GM12878 (cell line): ENCODE results near the gene FAM117B. TPM values are rescaled to one million over a fixed set of nuclear protein-coding genes. Genes with fewer than 3 reads are reported as not detected.
"Not testable (repeated sequence)": the region's sequence is repeated elsewhere in the genome, so short reads cannot be mapped to it uniquely, and the experiment has no call there.

Experiments
- ATAC-seq: fragments of 200-7000 bp; cut with Tn5 transposase; 3 replicates; pipeline ENCODE4 v1.9.1; 2020; ENCODE audit warnings: mild to moderate bottlenecking, moderate library complexity
- BruUV-seq: library from RNA; stranded (reverse); fragments of 400-500 nt; replicated peaks from 2 replicates; lab custom pipeline; 2021; lab: Mats Ljungman, UMichigan
- CTCF ChIA-PET: fragments of 300-600 bp; sonication (Branson Sonifier 250); formaldehyde crosslinking; extraction: SDS; loops from one replicate; lab custom pipeline; 2021; ENCODE audit warnings: inconsistent platforms; lab: Yijun Ruan, JAX
- POLR2A ChIA-PET: fragments of 350-600 bp; formaldehyde crosslinking; extraction: SDS; loops from one replicate; lab custom pipeline; 2021; ENCODE audit warnings: inconsistent platforms; lab: Charles Lee
- RAD21 ChIA-PET: fragments of 300-600 bp; sonication (Branson Sonifier 250); formaldehyde crosslinking; loops from one replicate; lab custom pipeline; 2023; ENCODE audit warnings: antibody characterized with exemption; ENCODE audit not compliant: unreplicated experiment; lab: Charles Lee
- SMC1A ChIA-PET: fragments of 300-600 bp; sonication (Branson Sonifier 250); formaldehyde crosslinking; loops from one replicate; lab custom pipeline; 2023; ENCODE audit not compliant: unreplicated experiment, uncharacterized antibody; lab: Charles Lee
- DNase-seq: peaks from one replicate; pipeline ENCODE4 v3.0.0-alpha.2; 2011; ENCODE audit warnings: low read depth, low spot score
- FAIRE-seq: peaks from 3 replicates; lab custom pipeline; 2011; peaks lifted over from hg19 to GRCh38; lab: Jason Lieb, UNC
- H2AFZ ChIP-seq: 2 replicates; pipeline ENCODE4 v1.6.0; 2011; ENCODE audit warnings: low read depth, low read length, control low read depth; ENCODE audit not compliant: control insufficient read depth
- H3K27ac ChIP-seq: 2 replicates; pipeline ENCODE4 v1.5.1; 2011; ENCODE audit warnings: control low read depth; ENCODE audit not compliant: control insufficient read depth, insufficient read depth
- H3K27me3 ChIP-seq, 2 experiments: replicated peaks in 1 of 2; 2 replicates each; pipeline versions ENCODE4 v1.6.0 to v1.6.1; 2011; ENCODE audit warnings: low read length in 1 of 2; ENCODE audit not compliant: control insufficient read depth in 2 of 2, insufficient read depth in 2 of 2
- H3K36me3 ChIP-seq, 2 experiments: 2 replicates each; pipeline ENCODE4 v1.5.1; 2011; ENCODE audit warnings: low read length in 1 of 2; ENCODE audit not compliant: control insufficient read depth in 2 of 2, insufficient read depth in 2 of 2
- H3K4me1 ChIP-seq: 2 replicates; pipeline ENCODE4 v1.6.1; 2011; ENCODE audit warnings: mild to moderate bottlenecking, low read length, moderate library complexity, mixed read lengths; ENCODE audit not compliant: control insufficient read depth, insufficient read depth
- H3K4me2 ChIP-seq: 2 replicates; pipeline ENCODE4 v1.6.0; 2011; ENCODE audit warnings: control low read depth; ENCODE audit not compliant: control insufficient read depth, insufficient read depth
- H3K4me3 ChIP-seq: fragments of 200-600 bp; sonication (generic); 2 replicates; pipeline ENCODE4 v1.5.1; 2016
- H3K79me2 ChIP-seq: 2 replicates; pipeline ENCODE4 v1.6.0; 2011; ENCODE audit warnings: low read length; ENCODE audit not compliant: control insufficient read depth, insufficient read depth
- H3K9ac ChIP-seq: 2 replicates; pipeline ENCODE4 v1.8.0; 2011; ENCODE audit warnings: low read length, control low read depth, mixed read lengths; ENCODE audit not compliant: control insufficient read depth, insufficient read depth
- H3K9me3 ChIP-seq: replicated peaks from 3 replicates; pipeline ENCODE4 v1.5.1; 2011; ENCODE audit warnings: mild to moderate bottlenecking, low read length; ENCODE audit not compliant: control insufficient read depth, insufficient read depth
- H4K20me1 ChIP-seq: 2 replicates; pipeline ENCODE4 v1.6.0; 2011; ENCODE audit not compliant: control insufficient read depth, insufficient read depth
- WGBS: methylation state at CpG from one replicate; pipeline ENCODE4 v1.1.6; 2016; ENCODE audit warnings: low lambda C conversion rate; ENCODE audit not compliant: insufficient replicate concordance, insufficient coverage; ENCODE audit errors: missing lambda C conversion rate; 5-methylcytosine and 5-hydroxymethylcytosine counted together
- in situ Hi-C: fragments of 300-500 bp; cut with MboI; formaldehyde crosslinking; loops from 9 replicates; pipeline ENCODE4 v1.14.3; 2018; ENCODE audit warnings: mixed read lengths
- intact Hi-C: fragments of 100-400 bp; cut with micrococcal nuclease; formaldehyde crosslinking; loops from one replicate; pipeline ENCODE4 v1.14.2; 2022; ENCODE audit not compliant: unreplicated experiment
- polyA plus RNA-seq, 11 experiments: library from polyadenylated mRNA; depleted of rRNA in 4 of 11; unstranded in 6 of 11; stranded (reverse) in 5 of 11; fragments of >200 nt; fragmentation: Nextera tagmentation in 4 of 11; fragmentation: Illumina TruSeq in 1 of 11; extraction: Ambion mirVana in 4 of 11; extraction: Trizol in 1 of 11; gene quantifications; 1 replicate in 1 of 11; 2 replicates in 10 of 11; pipeline versions ENCODE4 v1.2.1 to v1.2.3, GENCODE V29; 2011 to 2016; ENCODE audit warnings: inconsistent platforms in 2 of 11, missing spikeins in 2 of 11, low read depth in 1 of 11
- total RNA-seq, 4 experiments: library from RNA; depleted of rRNA in 3 of 4; stranded (reverse); fragments of >200 nt in 3 of 4; fragmentation: Illumina TruSeq in 1 of 4; extraction: Trizol in 1 of 4; gene quantifications; 2 replicates each; pipeline versions ENCODE4 v1.2.1 to v1.2.3, GENCODE V29; 2013 to 2021

Gene FAM117B
- total and polyA plus RNA-seq, 10 of the 15 experiments (the other 5 are each of a cell fraction or from before 2014, with no cell fraction given): 1.6 to 7.6 (median 4.2) TPM

DNA sequence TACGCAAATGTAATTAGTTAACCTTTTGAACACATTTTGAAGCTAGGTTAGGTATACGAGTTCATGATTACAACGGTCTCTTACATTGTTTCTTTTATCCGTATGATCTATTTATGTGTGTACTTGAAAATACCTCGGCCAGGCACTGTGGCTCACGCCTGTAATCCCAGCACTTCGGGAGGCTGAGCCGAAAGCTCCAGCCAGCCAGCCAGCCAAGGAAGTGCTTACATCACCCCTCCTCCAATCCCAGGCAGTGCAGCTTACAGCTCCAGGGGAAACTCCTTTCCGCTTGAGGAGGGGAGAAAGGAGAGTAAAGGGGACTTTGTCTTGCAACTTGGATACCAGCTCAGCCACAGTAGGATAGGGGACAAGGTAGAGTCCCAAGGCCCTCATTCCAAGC, 171.1 kb downstream of the FAM117B start:
- 97% methylated on average over 9 of the region's 9 CpGs for WGBS
- CTCF ChIA-PET, in situ Hi-C loops, H3K4me1 ChIP-seq, H3K27ac ChIP-seq, FAIRE-seq, H3K79me2 ChIP-seq, H3K4me3 ChIP-seq, RAD21 ChIA-PET, H3K36me3 ChIP-seq, ATAC-seq, H2AFZ ChIP-seq, H4K20me1 ChIP-seq, BruUV-seq, DNase-seq, intact Hi-C loops, H3K9me3 ChIP-seq, H3K27me3 ChIP-seq, H3K9ac ChIP-seq, H3K4me2 ChIP-seq: not testable (repeated sequence)
- ChIA-PET POLR2A (interaction anchor here (0.6 kb wide), 1 partner anchor 181 kb away, joined by 4 read pairs; no protein-coding TSS in a partner anchor), SMC1A (interaction anchor here (0.7 to 1.3 kb wide), 2 partner anchors 105 to 1181 kb away, joined by 3 read pairs; no protein-coding TSS in a partner anchor)

DNA sequence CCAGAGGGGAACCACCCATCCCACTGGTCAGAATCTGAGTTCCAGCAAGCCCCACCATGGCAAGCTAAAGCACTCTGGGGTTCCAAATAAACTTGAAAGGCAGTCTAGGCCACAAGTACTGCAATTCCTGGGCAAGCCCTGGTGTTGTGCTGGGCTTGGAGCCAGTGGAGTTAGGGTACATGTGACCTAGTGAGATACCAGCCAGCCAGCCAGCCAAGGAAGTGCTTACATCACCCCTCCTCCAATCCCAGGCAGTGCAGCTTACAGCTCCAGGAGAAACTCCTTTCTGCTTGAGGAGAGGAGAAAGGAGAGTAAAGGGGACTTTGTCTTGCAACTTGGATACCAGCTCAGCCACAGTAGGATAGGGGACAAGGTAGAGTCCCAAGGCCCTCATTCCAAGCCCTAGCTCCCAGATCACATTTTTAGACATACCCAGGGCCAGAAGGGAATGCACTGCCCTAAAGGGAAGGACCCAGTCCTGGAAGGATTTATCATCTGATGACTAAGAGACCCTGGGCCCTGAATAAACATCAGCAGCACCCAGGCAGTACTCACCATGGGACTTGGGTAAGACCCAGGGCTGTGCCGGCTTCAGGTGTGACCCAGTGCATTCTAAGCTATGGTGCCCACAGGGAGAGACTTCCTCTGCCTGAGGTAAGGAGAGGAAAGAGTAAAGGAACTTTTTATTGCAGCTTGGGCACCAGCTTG, 172.8 kb downstream of the FAM117B start:
- ATAC-seq, H3K4me1 ChIP-seq, H3K36me3 ChIP-seq, DNase-seq, H3K79me2 ChIP-seq, H3K27me3 ChIP-seq, FAIRE-seq, H3K9ac ChIP-seq, H2AFZ ChIP-seq, CTCF ChIA-PET, H3K9me3 ChIP-seq, in situ Hi-C loops, intact Hi-C loops, BruUV-seq, H3K4me2 ChIP-seq, H4K20me1 ChIP-seq, H3K27ac ChIP-seq, RAD21 ChIA-PET, H3K4me3 ChIP-seq: not testable (repeated sequence)
- 100% methylated on average over 1 of the region's 1 CpG for WGBS
- POLR2A ChIA-PET: interaction anchor here (0.6 kb wide), 1 partner anchor 107 kb away, joined by 4 read pairs; no protein-coding TSS in a partner anchor
- SMC1A ChIA-PET: interaction anchor here (0.6 kb wide), 1 partner anchor 197 kb away, joined by 3 read pairs; no protein-coding TSS in a partner anchor
